ENCODE measurements around the gene KDM4B.

KDM4B gene

GRCh38 chr19:5109560-5109959 lies 140.6 kb downstream of the KDM4B start:
- no peak for DNase-seq (ENCODE audit: low read depth in 1 of 2, low spot score in 1 of 2)
- no peak for TF ChIP-seq POLR2AphosphoS5 (IDR thresholded peaks at IDR 0.05; ENCODE audit: low read depth)
- H3K27ac ChIP-seq (replicated peaks) = no peak overlapping the region
- H3K27me3 ChIP-seq (ENCODE audit: insufficient read depth, poor library complexity, severe bottlenecking) = no peaks in the 10 kb centered on the region
- no peak overlapping the region for H3K4me3 ChIP-seq (replicated peaks; ENCODE audit: insufficient read depth, low read length)

GRCh38 chr19:5110546-5110945 lies 141.6 kb downstream of the KDM4B start:
- DNase-seq (ENCODE audit: low read depth in 1 of 2, low spot score in 1 of 2) = no peak
- H3K27me3 ChIP-seq (ENCODE audit: insufficient read depth, poor library complexity, severe bottlenecking) = no peaks in the 10 kb centered on the region

GRCh38 chr19:5111051-5111450 lies 142.1 kb downstream of the KDM4B start:
- no peak overlapping the region for H3K27ac ChIP-seq (replicated peaks)
- H3K27me3 ChIP-seq (ENCODE audit: insufficient read depth, poor library complexity, severe bottlenecking) = no peaks in the 10 kb centered on the region
- no peak overlapping the region for H3K4me3 ChIP-seq (replicated peaks; ENCODE audit: insufficient read depth, low read length)
- TF ChIP-seq REST (IDR thresholded peaks at IDR 0.05; ENCODE audit: insufficient replicate concordance, low read depth) (no peak), CTCF (IDR thresholded peaks at IDR 0.05; ENCODE audit: insufficient read depth, low read length) (no peak), POLR2AphosphoS5 (IDR thresholded peaks at IDR 0.05; ENCODE audit: low read depth) (no peak)
- DNase-seq (ENCODE audit: low read depth in 1 of 2, low spot score in 1 of 2) = no peak

More at GRCh38 chr19:5110546-5110945, 141.6 kb downstream of the KDM4B start:
- no peak overlapping the region for H3K4me3 ChIP-seq (replicated peaks; ENCODE audit: insufficient read depth, low read length)
- H3K27ac ChIP-seq (replicated peaks) = no peak overlapping the region
- TF ChIP-seq SPI1 (IDR thresholded peaks at IDR 0.05; ENCODE audit: borderline replicate concordance, low read depth) = no peak
- TF ChIP-seq REST (IDR thresholded peaks at IDR 0.05; ENCODE audit: insufficient replicate concordance, low read depth) = no peak
- TF ChIP-seq GABPA (IDR thresholded peaks at IDR 0.05; ENCODE audit: low read depth) = no peak
- TF ChIP-seq CTCF (IDR thresholded peaks at IDR 0.05; ENCODE audit: insufficient read depth, low read length) = no peak
- no peak for TF ChIP-seq POLR2AphosphoS5 (IDR thresholded peaks at IDR 0.05; ENCODE audit: low read depth)

- DNase-seq (ENCODE audit: low read depth in 1 of 2, low spot score in 1 of 2) = no peak
- H3K27ac ChIP-seq (replicated peaks) = no peak overlapping the region
- H3K4me3 ChIP-seq (replicated peaks; ENCODE audit: insufficient read depth, low read length) = no peak overlapping the region
- no peak for TF ChIP-seq SPI1 (IDR thresholded peaks at IDR 0.05; ENCODE audit: borderline replicate concordance, low read depth)
- no peak for TF ChIP-seq CTCF (IDR thresholded peaks at IDR 0.05; ENCODE audit: insufficient read depth, low read length)
- TF ChIP-seq POLR2AphosphoS5 (IDR thresholded peaks at IDR 0.05; ENCODE audit: low read depth) = no peak
- no peak for TF ChIP-seq GABPA (IDR thresholded peaks at IDR 0.05; ENCODE audit: low read depth)
- no peak for TF ChIP-seq REST (IDR thresholded peaks at IDR 0.05; ENCODE audit: insufficient replicate concordance, low read depth)
- no peaks in the 10 kb centered on the region for H3K27me3 ChIP-seq (ENCODE audit: insufficient read depth, poor library complexity, severe bottlenecking)
These were observed 143.3 kb downstream of the KDM4B start for GRCh38 chr19:5112175-5112574.
